ENCODE data around the gene DNAJC1.

Gene DNAJC1

GRCh38 chr10:21961847-21962246 lies 41.7 kb downstream of the DNAJC1 start:
- no peak for DNase-seq (ENCODE audit: low spot score)

GRCh38 chr10:21959998-21960397 lies 43.5 kb downstream of the DNAJC1 start:
- no peak for DNase-seq (ENCODE audit: low spot score)

GRCh38 chr10:21954690-21955089 lies 48.8 kb downstream of the DNAJC1 start:
- no peak for DNase-seq (ENCODE audit: low spot score)

GRCh38 chr10:21954132-21954531 lies 49.4 kb downstream of the DNAJC1 start:
- DNase-seq (ENCODE audit: low spot score) = no peak

GRCh38 chr10:21953585-21954057 lies 49.9 kb downstream of the DNAJC1 start:
- DNase-seq (ENCODE audit: low spot score) = peak; percentile 64

- DNase-seq (ENCODE audit: low spot score) = no peak
Observed at GRCh38 chr10:21950566-21950965, 53.0 kb downstream of the DNAJC1 start.

- no peak for DNase-seq (ENCODE audit: low spot score)
Observed at GRCh38 chr10:21946946-21947345, 56.6 kb downstream of the DNAJC1 start.

GRCh38 chr10:21944727-21945386 lies 58.7 kb downstream of the DNAJC1 start:
- DNase-seq (ENCODE audit: low spot score) = no peak

GRCh38 chr10:21943633-21944265 lies 59.8 kb downstream of the DNAJC1 start:
- DNase-seq (ENCODE audit: low spot score) = no peak

- DNase-seq (ENCODE audit: low spot score) = no peak
Observed at GRCh38 chr10:21935439-21936023, 68.0 kb downstream of the DNAJC1 start.

GRCh38 chr10:21934307-21934706 lies 69.2 kb downstream of the DNAJC1 start:
- no peak for DNase-seq (ENCODE audit: low spot score)

- DNase-seq (ENCODE audit: low spot score) = no peak
Observed at GRCh38 chr10:21929070-21929469, 74.5 kb downstream of the DNAJC1 start.

- no peak for DNase-seq (ENCODE audit: low spot score)
Observed at GRCh38 chr10:21927631-21928353, 75.7 kb downstream of the DNAJC1 start.

GRCh38 chr10:21926949-21927348 lies 76.6 kb downstream of the DNAJC1 start:
- DNase-seq (ENCODE audit: low spot score) = peak; percentile 94

- DNase-seq (ENCODE audit: low spot score) = peak; percentile 45
Observed at GRCh38 chr10:21926358-21926925, 77.1 kb downstream of the DNAJC1 start.

GRCh38 chr10:21925851-21926250 lies 77.7 kb downstream of the DNAJC1 start:
- DNase-seq (ENCODE audit: low spot score) = no peak

- no peak for DNase-seq (ENCODE audit: low spot score)
Observed at GRCh38 chr10:21924511-21924910, 79.0 kb downstream of the DNAJC1 start.

- peak; percentile 11 for DNase-seq (ENCODE audit: low spot score)
Observed at GRCh38 chr10:21920633-21921032, 82.9 kb downstream of the DNAJC1 start.

GRCh38 chr10:21919906-21920305 lies 83.6 kb downstream of the DNAJC1 start:
- DNase-seq (ENCODE audit: low spot score) = peak; percentile 20

GRCh38 chr10:21919117-21919516 lies 84.4 kb downstream of the DNAJC1 start:
- DNase-seq (ENCODE audit: low spot score) = no peak

GRCh38 chr10:21912625-21913024 lies 90.9 kb downstream of the DNAJC1 start:
- no peak for DNase-seq (ENCODE audit: low spot score)

GRCh38 chr10:21910798-21911197 lies 92.7 kb downstream of the DNAJC1 start:
- DNase-seq (ENCODE audit: low spot score) = no peak
